GM19455 (cell line): Measurements from ENCODE around the gene SYNDIG1.
"Not testable (repeated sequence)": the region's sequence is repeated elsewhere in the genome, so short reads cannot be mapped to it uniquely, and the experiment has no call there.

Experiments
- ATAC-seq: cut with Tn5 transposase; IDR thresholded peaks from one replicate; pipeline ENCODE4 v1.9.1; 2021; ENCODE audit not compliant: unreplicated experiment

The SYNDIG1 gene

GRCh38 chr20:24491041-24491756, 21.8 kb downstream of the SYNDIG1 start:
- no peak for ATAC-seq

GRCh38 chr20:24492031-24492607, 22.7 kb downstream of the SYNDIG1 start:
- ATAC-seq, result no peak

GRCh38 chr20:24492698-24493097, 23.3 kb downstream of the SYNDIG1 start:
- no peak for ATAC-seq

- no peak for ATAC-seq
These were observed 23.8 kb downstream of the SYNDIG1 start for GRCh38 chr20:24493181-24493580.

GRCh38 chr20:24493661-24494459, 24.4 kb downstream of the SYNDIG1 start:
- ATAC-seq, result no peak

GRCh38 chr20:24494460-24494920, 25.1 kb downstream of the SYNDIG1 start:
- ATAC-seq, result no peak

GRCh38 chr20:24495266-24495665, 25.8 kb downstream of the SYNDIG1 start:
- ATAC-seq, result no peak

- ATAC-seq, result no peak
These were observed 28.4 kb downstream of the SYNDIG1 start for GRCh38 chr20:24497851-24498250.

- no peak for ATAC-seq
These were observed 29.2 kb downstream of the SYNDIG1 start for GRCh38 chr20:24498641-24499040.

- no peak for ATAC-seq
These were observed 30.0 kb downstream of the SYNDIG1 start for GRCh38 chr20:24499472-24499871.

- ATAC-seq, result no peak
These were observed 32.5 kb downstream of the SYNDIG1 start for GRCh38 chr20:24501764-24502556.

- ATAC-seq, result no peak
These were observed 33.2 kb downstream of the SYNDIG1 start for GRCh38 chr20:24502661-24503060.

- no peak for ATAC-seq
These were observed 34.0 kb downstream of the SYNDIG1 start for GRCh38 chr20:24503352-24503931.

- no peak for ATAC-seq
These were observed 35.2 kb downstream of the SYNDIG1 start for GRCh38 chr20:24504331-24505285.

- ATAC-seq, result no peak
These were observed 36.7 kb downstream of the SYNDIG1 start for GRCh38 chr20:24506146-24506545.

- no peak for ATAC-seq
These were observed 37.3 kb downstream of the SYNDIG1 start for GRCh38 chr20:24506696-24507095.

- no peak for ATAC-seq
These were observed 37.9 kb downstream of the SYNDIG1 start for GRCh38 chr20:24507182-24507853.

- ATAC-seq, result not testable (repeated sequence)
These were observed 43.0 kb downstream of the SYNDIG1 start for GRCh38 chr20:24512441-24512840.

GRCh38 chr20:24518515-24518914, 49.1 kb downstream of the SYNDIG1 start:
- ATAC-seq, result no peak
